ENCODE measurements around the gene ARHGAP18.

DNA sequence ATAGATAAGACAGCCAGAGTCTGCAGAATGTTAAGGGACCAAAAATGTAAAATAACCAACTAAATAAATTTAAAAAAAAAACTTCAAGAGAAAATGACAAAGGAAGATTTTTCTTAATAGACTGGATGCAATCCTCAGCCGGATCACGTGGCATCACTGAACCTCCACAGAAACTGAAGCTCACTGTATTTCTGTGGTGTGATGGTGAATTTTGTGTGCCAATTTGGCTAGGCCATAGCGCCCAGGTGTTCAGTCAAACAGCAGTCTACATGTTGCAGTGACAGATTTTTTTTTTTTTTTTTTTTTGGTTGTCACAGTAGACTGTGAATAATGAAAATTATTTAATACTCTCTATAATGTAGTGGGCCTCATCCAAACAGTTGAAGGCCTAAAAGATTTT lies 95.5 kb downstream of the ARHGAP18 start:
- no peak for TF ChIP-seq POLR2A (IDR thresholded peaks at IDR 0.05; ENCODE audit: low read depth)
- TF ChIP-seq, protein P1, sequence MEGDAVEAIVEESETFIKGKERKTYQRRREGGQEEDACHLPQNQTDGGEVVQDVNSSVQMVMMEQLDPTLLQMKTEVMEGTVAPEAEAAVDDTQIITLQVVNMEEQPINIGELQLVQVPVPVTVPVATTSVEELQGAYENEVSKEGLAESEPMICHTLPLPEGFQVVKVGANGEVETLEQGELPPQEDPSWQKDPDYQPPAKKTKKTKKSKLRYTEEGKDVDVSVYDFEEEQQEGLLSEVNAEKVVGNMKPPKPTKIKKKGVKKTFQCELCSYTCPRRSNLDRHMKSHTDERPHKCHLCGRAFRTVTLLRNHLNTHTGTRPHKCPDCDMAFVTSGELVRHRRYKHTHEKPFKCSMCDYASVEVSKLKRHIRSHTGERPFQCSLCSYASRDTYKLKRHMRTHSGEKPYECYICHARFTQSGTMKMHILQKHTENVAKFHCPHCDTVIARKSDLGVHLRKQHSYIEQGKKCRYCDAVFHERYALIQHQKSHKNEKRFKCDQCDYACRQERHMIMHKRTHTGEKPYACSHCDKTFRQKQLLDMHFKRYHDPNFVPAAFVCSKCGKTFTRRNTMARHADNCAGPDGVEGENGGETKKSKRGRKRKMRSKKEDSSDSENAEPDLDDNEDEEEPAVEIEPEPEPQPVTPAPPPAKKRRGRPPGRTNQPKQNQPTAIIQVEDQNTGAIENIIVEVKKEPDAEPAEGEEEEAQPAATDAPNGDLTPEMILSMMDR (IDR thresholded peaks at IDR 0.05), result no peak

Data from esophagus muscularis mucosa (tissue), 3 donors.